OCI-LY3 (cell line): ENCODE data around the gene CACNG7.

ENCODE experiments used
- EZH2phosphoT487 ChIP-seq: fragments of 200-600 bp; shearing (Covaris generic); IDR thresholded peaks from 2 replicates; pipeline ENCODE4 v1.6.1; 2018; ENCODE audit warnings: antibody characterized with exemption, mixed run types, low read depth
- TF ChIP-seq, protein P1 (sequence below): fragments of 200-600, 300-600 bp; sonication (generic); IDR thresholded peaks from 2 replicates; pipeline ENCODE4 v1.5.1; 2014; ENCODE audit warnings: antibody characterized with exemption, low read length, low read depth

DNA sequence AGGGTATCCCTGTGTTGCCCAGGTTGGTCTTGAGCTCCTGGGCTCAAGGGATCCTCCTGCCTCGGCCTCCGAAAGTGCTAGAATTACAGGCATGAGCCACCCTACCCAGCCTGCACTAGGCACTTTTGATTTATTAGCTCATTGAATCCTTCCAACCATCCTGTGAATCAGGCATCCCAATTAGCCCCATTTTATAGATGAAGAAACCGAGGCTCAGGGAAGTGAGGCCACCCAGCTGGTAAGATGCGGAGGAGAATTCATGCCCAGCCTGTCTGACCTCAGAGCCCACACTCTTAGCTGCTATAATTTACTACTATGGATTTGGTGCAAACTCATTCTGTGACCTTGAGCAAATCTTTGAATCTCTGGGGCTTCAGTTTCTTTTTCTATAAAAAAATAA, 35.9 kb downstream of the CACNG7 start:
- TF ChIP-seq, protein P1, sequence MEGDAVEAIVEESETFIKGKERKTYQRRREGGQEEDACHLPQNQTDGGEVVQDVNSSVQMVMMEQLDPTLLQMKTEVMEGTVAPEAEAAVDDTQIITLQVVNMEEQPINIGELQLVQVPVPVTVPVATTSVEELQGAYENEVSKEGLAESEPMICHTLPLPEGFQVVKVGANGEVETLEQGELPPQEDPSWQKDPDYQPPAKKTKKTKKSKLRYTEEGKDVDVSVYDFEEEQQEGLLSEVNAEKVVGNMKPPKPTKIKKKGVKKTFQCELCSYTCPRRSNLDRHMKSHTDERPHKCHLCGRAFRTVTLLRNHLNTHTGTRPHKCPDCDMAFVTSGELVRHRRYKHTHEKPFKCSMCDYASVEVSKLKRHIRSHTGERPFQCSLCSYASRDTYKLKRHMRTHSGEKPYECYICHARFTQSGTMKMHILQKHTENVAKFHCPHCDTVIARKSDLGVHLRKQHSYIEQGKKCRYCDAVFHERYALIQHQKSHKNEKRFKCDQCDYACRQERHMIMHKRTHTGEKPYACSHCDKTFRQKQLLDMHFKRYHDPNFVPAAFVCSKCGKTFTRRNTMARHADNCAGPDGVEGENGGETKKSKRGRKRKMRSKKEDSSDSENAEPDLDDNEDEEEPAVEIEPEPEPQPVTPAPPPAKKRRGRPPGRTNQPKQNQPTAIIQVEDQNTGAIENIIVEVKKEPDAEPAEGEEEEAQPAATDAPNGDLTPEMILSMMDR = no peak
- TF ChIP-seq EZH2phosphoT487 = no peak
